Kidney (tissue), 14 donors: ENCODE data around the gene PRCC. TPM values are rescaled to one million over a fixed set of nuclear protein-coding genes. Genes with fewer than 3 reads are reported as not detected.
"Not testable (repeated sequence)": the region's sequence is repeated elsewhere in the genome, so short reads cannot be mapped to it uniquely, and the experiment has no call there.

Experiments used
- DNase-seq, 5 donors: peaks; one replicate each; pipeline ENCODE4 v3.0.0-alpha.2; 2013 to 2020
- FAIRE-seq: peaks from 2 replicates; lab custom pipeline; 2012; peaks lifted over from hg19 to GRCh38; lab: Jason Lieb, UNC
- H3K27ac ChIP-seq, 2 donors: one replicate each; pipeline ENCODE4 v1.7.0; 2013; ENCODE audit warnings: low read depth in 2 of 2, low read length in 2 of 2, inconsistent platforms in 1 of 2
- H3K27me3 ChIP-seq: one replicate; pipeline ENCODE4 v1.7.1; 2013; ENCODE audit warnings: low read length, inconsistent platforms; ENCODE audit not compliant: control insufficient read depth, insufficient read depth
- H3K36me3 ChIP-seq, 3 donors: one replicate each; pipeline versions ENCODE4 v1.7.0 to v1.7.1; 2013; ENCODE audit warnings: low read length in 3 of 3, control low read depth in 1 of 3, inconsistent platforms in 1 of 3; ENCODE audit not compliant: insufficient read depth in 3 of 3, control insufficient read depth in 2 of 3
- H3K4me1 ChIP-seq, 3 donors: one replicate each; pipeline versions ENCODE4 v1.7.0 to v1.7.1; 2013; ENCODE audit warnings: low read length in 3 of 3, inconsistent platforms in 1 of 3, low read depth in 1 of 3; ENCODE audit not compliant: control insufficient read depth in 2 of 3, insufficient read depth in 2 of 3
- H3K4me3 ChIP-seq, 3 donors: one replicate each; pipeline versions ENCODE4 v1.7.0 to v1.8.1; 2013; ENCODE audit warnings: low read length in 3 of 3, control low read depth in 1 of 3, inconsistent platforms in 1 of 3
- H3K9ac ChIP-seq, 3 donors: one replicate each; pipeline versions ENCODE4 v1.7.0 to v1.7.1; 2013; ENCODE audit warnings: low read length in 3 of 3, control low read depth in 1 of 3, inconsistent platforms in 1 of 3
- H3K9me3 ChIP-seq, 3 donors: one replicate each; pipeline versions ENCODE4 v1.7.0 to v1.7.1; 2013; ENCODE audit warnings: low read length in 3 of 3, control low read depth in 1 of 3, inconsistent platforms in 1 of 3; ENCODE audit not compliant: control insufficient read depth in 2 of 3, insufficient read depth in 1 of 3
- intact Hi-C: fragments of 100-400 bp; cut with DNase I; formaldehyde crosslinking; loops from one replicate; pipeline ENCODE4 v1.11.1; 2022
- polyA plus RNA-seq: library from polyadenylated mRNA; stranded (reverse); fragments of 350-450 nt; fragmentation: Illumina TruSeq; extraction: RNeasy Lipid Tissue Mini Kit (QIAGEN cat#74804); gene quantifications from one replicate; pipeline ENCODE4 v1.2.3, GENCODE V29; 2014; ENCODE audit warnings: low read depth, low replicate concordance; ENCODE audit not compliant: insufficient read depth
- total RNA-seq: library from RNA; stranded (reverse); fragmentation: NEBNext Ultra II Directional; extraction: Animal tissue kit (Norgen Biotek cat#: 25700); gene quantifications from one replicate; pipeline ENCODE4 v1.2.1, GENCODE V29; 2021
- TF ChIP-seq, protein P1 (sequence below): IDR thresholded peaks from 3 replicates; pipeline ENCODE4 v1.5.1; 2012; ENCODE audit warnings: mild to moderate bottlenecking, moderate library complexity, borderline replicate concordance; ENCODE audit not compliant: insufficient read depth; ENCODE audit errors: extremely low read depth
- donor health status: control.
- donor health status: control.
- donor health status: control.
- donor health status: control.
- donor health status: control.
- donor health status: DM: yes; HTN: yes; CAD: no.
- donor health status: Normal renal cell carcinoma (clear cell type).

The PRCC gene
- total and polyA plus RNA-seq, 2 donors from 2014 or later: 50.5 to 52.8 TPM

DNA sequence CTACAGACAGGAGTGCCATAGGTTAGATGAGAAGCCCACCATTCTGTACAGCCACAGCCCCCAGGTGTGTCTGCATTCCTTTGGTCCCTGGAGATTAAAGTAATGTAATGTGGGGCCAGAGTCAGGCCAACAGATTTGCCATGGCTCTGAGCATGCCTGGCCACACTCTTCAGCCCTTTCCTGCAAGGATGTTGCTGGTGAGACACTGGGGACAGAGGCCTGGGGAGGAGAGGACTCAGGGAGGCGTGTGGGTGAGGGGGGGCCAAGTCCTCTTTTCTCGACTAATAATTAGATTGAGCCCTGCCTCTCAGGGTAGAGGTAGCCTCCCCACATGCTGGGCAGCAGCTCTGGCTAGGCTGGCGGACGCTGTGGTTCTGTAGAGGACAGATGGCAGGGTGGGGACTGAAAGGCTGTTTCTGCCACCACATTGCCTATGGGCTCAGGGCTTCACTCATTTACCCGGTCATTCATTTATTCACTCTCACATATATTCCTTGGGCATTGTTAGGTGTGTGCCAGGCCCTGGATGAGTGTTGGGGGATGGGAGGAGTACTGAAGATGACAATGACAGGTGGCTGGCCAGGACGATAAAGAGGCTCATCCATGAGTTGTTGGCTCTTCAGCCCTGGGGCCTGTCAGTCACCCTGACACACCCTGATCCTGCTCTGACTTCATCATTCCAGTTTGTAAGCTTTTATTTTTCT lies 7.1 kb upstream of the PRCC start:
- Histone ChIP-seq H3K4me3 (no peak overlapping the region), H3K27me3 (no peaks in the 10 kb centered on the region), H3K9me3 (no peaks in the 10 kb centered on the region), H3K36me3 (no peaks in the 10 kb centered on the region), H3K27ac (no peak overlapping the region), H3K4me1 (no peaks in the 10 kb centered on the region), H3K9ac (no peak overlapping the region)
- TF ChIP-seq, protein P1, sequence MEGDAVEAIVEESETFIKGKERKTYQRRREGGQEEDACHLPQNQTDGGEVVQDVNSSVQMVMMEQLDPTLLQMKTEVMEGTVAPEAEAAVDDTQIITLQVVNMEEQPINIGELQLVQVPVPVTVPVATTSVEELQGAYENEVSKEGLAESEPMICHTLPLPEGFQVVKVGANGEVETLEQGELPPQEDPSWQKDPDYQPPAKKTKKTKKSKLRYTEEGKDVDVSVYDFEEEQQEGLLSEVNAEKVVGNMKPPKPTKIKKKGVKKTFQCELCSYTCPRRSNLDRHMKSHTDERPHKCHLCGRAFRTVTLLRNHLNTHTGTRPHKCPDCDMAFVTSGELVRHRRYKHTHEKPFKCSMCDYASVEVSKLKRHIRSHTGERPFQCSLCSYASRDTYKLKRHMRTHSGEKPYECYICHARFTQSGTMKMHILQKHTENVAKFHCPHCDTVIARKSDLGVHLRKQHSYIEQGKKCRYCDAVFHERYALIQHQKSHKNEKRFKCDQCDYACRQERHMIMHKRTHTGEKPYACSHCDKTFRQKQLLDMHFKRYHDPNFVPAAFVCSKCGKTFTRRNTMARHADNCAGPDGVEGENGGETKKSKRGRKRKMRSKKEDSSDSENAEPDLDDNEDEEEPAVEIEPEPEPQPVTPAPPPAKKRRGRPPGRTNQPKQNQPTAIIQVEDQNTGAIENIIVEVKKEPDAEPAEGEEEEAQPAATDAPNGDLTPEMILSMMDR: no peak
- FAIRE-seq: no peak
- intact Hi-C loops: no loop called here
- DNase-seq: no peak

DNA sequence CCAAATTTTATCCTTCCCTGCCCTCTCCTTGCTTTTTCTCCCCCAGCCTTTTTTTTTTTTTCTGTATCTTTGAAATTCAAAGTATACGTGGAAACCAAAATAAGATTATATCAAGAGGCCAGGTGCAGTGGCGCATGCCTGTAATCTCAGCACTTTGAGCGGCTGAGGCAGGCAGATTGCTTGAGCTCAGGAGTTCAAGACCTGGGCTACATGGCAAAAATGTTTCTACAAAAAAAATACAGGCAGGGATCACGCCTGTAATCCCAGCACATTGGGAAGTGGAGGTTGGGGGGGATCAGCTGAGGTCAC lies 6.6 kb upstream of the PRCC start:
- no peaks in the 10 kb centered on the region for H3K9me3 ChIP-seq
- H3K27ac ChIP-seq: no peak overlapping the region
- DNase-seq (no peak), FAIRE-seq (no peak)
- intact Hi-C loops: no loop called here
- TF ChIP-seq, protein P1: no peak
- no peaks in the 10 kb centered on the region for H3K27me3 ChIP-seq
- no peak overlapping the region for H3K4me3 ChIP-seq
- H3K9ac ChIP-seq: no peak overlapping the region
- H3K4me1 ChIP-seq: peaks cover 0 to 1% (median 0%) of the 10 kb centered on the region in 3 donors
- no peaks in the 10 kb centered on the region for H3K36me3 ChIP-seq

DNA sequence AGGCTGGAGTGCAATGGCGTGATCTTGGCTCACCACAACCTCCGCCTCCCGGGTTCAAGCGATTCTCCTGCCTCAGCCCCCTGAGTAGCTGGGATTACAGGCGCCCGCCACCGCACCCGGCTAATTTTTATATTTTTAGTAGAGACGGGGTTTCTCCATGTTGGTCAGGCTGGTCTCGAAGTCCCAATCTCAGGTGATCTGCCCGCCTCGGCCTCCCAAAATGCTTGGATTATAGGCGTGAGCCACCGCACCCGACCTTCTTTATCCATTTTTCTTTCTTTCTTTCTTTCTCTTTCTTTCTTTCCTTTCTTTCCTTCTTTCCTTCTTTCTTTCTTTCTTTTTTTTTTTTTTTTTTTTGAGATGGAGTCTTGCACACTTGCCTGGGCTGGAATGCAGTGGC lies 2.2 kb upstream of the PRCC start:
- H3K36me3 ChIP-seq, DNase-seq, H3K27me3 ChIP-seq, H3K27ac ChIP-seq, FAIRE-seq, H3K9ac ChIP-seq, H3K4me3 ChIP-seq, H3K9me3 ChIP-seq, intact Hi-C loops: not testable (repeated sequence)
- H3K4me1 ChIP-seq: peaks cover 0 to 16% (median 14%) of the 10 kb centered on the region in 3 donors

DNA sequence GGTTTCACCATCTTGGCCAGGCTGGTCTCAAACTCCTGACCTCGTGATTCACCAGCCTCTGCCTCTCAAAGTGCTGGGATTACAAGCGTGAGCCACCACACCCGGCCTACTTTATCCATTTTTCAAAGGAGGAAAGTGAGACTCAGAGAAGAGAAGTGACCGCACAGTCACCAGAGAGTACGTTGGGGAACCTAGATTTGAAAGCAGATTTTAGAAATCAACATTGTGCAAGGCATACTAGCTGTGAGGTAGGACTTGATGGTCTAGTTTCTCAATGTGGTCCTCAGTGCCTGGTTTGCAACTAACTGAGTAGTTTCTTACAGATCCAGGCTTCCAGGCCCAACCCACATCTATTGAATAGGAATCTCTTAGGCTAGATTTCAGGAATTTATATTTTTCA lies 1.7 kb upstream of the PRCC start:
- Histone ChIP-seq H3K4me1 (peaks cover 0 to 16% (median 14%) of the 10 kb centered on the region in 3 donors), H3K27me3 (no peaks in the 10 kb centered on the region), H3K9me3 (no peaks in the 10 kb centered on the region), H3K36me3 (peaks cover 0 to 3% (median 0%) of the 10 kb centered on the region in 3 donors), H3K4me3 (peak overlapping the region in 2 of 3 donors; percentile 92 to 98), H3K27ac (no peak overlapping the region), H3K9ac (no peak overlapping the region)
- no peak for FAIRE-seq
- DNase-seq: no peak
- TF ChIP-seq, protein P1: no peak
- intact Hi-C loops: no loop called here
